SU-DHL-6 (cell line): ENCODE data around the gene TEX38.

ENCODE experiments used
- CTCF ChIP-seq: fragments of 200-600 bp; sonication (generic); IDR thresholded peaks from one replicate; pipeline ENCODE4 v1.5.1; 2017; ENCODE audit warnings: antibody characterized with exemption, mild to moderate bottlenecking, low read length, moderate library complexity; ENCODE audit not compliant: insufficient read depth, poor library complexity, severe bottlenecking
- EZH2phosphoT487 ChIP-seq: fragments of 200-600 bp; sonication (generic), shearing (Covaris generic); conservative IDR thresholded peaks from 2 replicates; pipeline ENCODE4 v1.6.1; 2018; ENCODE audit warnings: mild to moderate bottlenecking, antibody characterized with exemption, low read length, moderate library complexity, mixed read lengths

- TF ChIP-seq CTCF (no peak), EZH2phosphoT487 (no peak)
These were observed 25.4 kb downstream of the TEX38 start for GRCh38 chr1:46697053-46697452.
